Measurements from ENCODE around the gene TMEM109.

Gene TMEM109

DNA sequence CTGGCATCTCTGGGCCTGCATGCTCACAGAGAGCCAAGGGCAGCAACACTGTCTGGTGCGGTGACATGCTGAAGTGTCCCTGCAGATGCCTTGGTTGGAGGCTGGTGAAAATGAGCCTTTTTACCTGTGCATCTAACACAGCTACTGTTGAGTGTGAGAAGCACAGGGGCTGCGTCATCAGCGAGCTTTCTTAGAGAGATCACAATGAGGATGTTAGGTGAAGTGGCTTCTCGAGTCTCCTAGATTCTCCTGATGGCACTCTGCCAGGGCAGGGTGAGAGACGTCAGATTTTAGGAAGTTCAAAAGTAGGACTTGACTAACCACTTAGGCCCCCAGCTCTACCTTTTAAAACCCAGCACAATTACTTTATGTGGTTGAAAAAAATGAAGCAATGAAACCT lies 41.6 kb downstream of the TMEM109 start:
- no peak overlapping the region for H3K27ac ChIP-seq (replicated peaks)
- no peak for TF ChIP-seq CTCF (IDR thresholded peaks at IDR 0.05; ENCODE audit: insufficient read depth, low read length)
- no peak for TF ChIP-seq SPI1 (IDR thresholded peaks at IDR 0.05; ENCODE audit: borderline replicate concordance, low read depth)
- TF ChIP-seq REST (IDR thresholded peaks at IDR 0.05; ENCODE audit: insufficient replicate concordance, low read depth): no peak
- TF ChIP-seq GABPA (IDR thresholded peaks at IDR 0.05; ENCODE audit: low read depth): no peak
- TF ChIP-seq POLR2AphosphoS5 (IDR thresholded peaks at IDR 0.05; ENCODE audit: low read depth): no peak
- DNase-seq (ENCODE audit: low read depth in 1 of 2, low spot score in 1 of 2): peak in 1 of 2 experiments; percentile 53
- H3K27me3 ChIP-seq (ENCODE audit: insufficient read depth, poor library complexity, severe bottlenecking): peaks cover 10% of the 10 kb centered on the region
- no peak overlapping the region for H3K4me3 ChIP-seq (replicated peaks; ENCODE audit: insufficient read depth, low read length)

DNA sequence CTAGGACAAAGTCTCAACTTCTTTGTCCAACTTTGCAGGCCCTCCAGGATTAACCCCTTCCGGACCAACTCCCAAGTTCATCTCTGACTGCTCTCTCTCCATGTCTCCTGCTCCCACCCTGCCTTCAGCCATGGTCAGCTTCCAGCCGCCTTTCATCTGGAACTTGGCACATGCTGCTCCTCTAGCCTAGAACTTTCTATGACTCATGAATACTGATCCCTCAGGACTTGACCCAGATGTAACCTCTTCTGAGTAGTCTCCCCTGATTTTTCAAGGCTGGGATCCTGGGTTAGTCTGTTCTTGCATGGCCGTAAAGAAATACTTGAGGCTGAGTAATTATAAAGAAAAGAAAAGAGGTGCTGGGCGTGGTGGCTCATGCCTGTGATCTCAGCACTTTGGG lies 43.2 kb downstream of the TMEM109 start:
- Histone ChIP-seq H3K4me3 (replicated peaks; ENCODE audit: insufficient read depth, low read length) (no peak overlapping the region), H3K27me3 (ENCODE audit: insufficient read depth, poor library complexity, severe bottlenecking) (peaks cover 8% of the 10 kb centered on the region), H3K27ac (replicated peaks) (no peak overlapping the region)
- DNase-seq (ENCODE audit: low read depth in 1 of 2, low spot score in 1 of 2): no peak
- no peak for TF ChIP-seq CTCF (IDR thresholded peaks at IDR 0.05; ENCODE audit: insufficient read depth, low read length)
- no peak for TF ChIP-seq GABPA (IDR thresholded peaks at IDR 0.05; ENCODE audit: low read depth)
- no peak for TF ChIP-seq REST (IDR thresholded peaks at IDR 0.05; ENCODE audit: insufficient replicate concordance, low read depth)
- TF ChIP-seq POLR2AphosphoS5 (IDR thresholded peaks at IDR 0.05; ENCODE audit: low read depth): no peak
- no peak for TF ChIP-seq SPI1 (IDR thresholded peaks at IDR 0.05; ENCODE audit: borderline replicate concordance, low read depth)

- Histone ChIP-seq H3K27ac (replicated peaks) (no peak overlapping the region), H3K27me3 (ENCODE audit: insufficient read depth, poor library complexity, severe bottlenecking) (peaks cover 7% of the 10 kb centered on the region), H3K4me3 (replicated peaks; ENCODE audit: insufficient read depth, low read length) (no peak overlapping the region)
- TF ChIP-seq POLR2AphosphoS5 (IDR thresholded peaks at IDR 0.05; ENCODE audit: low read depth) (no peak), CTCF (IDR thresholded peaks at IDR 0.05; ENCODE audit: insufficient read depth, low read length) (no peak), SPI1 (IDR thresholded peaks at IDR 0.05; ENCODE audit: borderline replicate concordance, low read depth) (no peak), GABPA (IDR thresholded peaks at IDR 0.05; ENCODE audit: low read depth) (no peak), REST (IDR thresholded peaks at IDR 0.05; ENCODE audit: insufficient replicate concordance, low read depth) (no peak)
- no peak for DNase-seq (ENCODE audit: low read depth in 1 of 2, low spot score in 1 of 2)
Observed at GRCh38 chr11:60959431-60959830, 45.5 kb downstream of the TMEM109 start.
